Right lung (tissue), 5 donors: ENCODE data around the gene NRN1L. TPM values are rescaled to one million over a fixed set of nuclear protein-coding genes. Genes with fewer than 3 reads are reported as not detected.

Source experiments
- DNase-seq, 2 donors: peaks; one replicate each; pipeline ENCODE4 v3.0.0-alpha.2; 2013
- polyA plus RNA-seq, 5 donors: library from polyadenylated mRNA; unstranded; fragments of 120-200 nt; gene quantifications; one replicate each; pipeline versions ENCODE4 v1.2.1 to v1.2.3, GENCODE V29; 2013; ENCODE audit warnings: inconsistent platforms in 1 of 5, low replicate concordance in 1 of 5; ENCODE audit not compliant: insufficient read length in 5 of 5, insufficient read depth in 1 of 5

Gene NRN1L
- polyA plus RNA-seq, 5 donors = 0.60 to 3.5 (median 2.2) TPM

DNA sequence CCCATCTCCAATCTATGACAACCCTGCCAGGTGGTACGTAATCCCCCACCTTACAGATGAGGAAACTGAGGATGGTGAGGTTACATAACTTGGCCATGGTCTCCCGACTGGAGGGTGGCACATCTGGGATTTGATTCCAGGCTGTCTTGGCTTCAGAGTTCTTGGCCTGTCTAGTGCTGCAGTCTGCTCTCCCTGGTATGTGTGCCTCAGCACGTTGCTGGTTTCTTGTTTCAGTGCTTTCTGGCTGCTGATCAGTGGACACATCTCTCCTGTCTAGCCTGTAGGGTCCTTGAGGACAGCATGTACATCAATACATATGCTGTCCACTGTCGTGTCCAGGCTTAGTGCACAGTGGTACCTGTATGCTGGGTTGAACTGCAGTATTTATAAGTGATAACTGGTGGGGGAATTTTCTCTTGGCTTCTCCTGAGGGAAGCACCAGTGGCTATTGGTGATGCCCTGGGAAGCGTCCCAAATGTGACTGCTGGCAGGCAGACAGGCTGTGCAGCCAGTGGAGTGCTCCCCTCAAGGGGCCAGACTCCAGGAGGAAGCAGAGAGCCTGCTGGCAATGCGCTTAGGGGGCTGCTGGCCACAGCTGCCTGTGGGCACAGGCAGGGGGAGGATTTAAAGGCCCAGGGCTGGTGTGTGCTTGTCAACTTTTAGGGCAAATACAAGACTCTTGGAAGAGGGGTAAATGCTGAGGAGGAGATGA, 32.6 kb downstream of the NRN1L start:
- DNase-seq = no peak

DNA sequence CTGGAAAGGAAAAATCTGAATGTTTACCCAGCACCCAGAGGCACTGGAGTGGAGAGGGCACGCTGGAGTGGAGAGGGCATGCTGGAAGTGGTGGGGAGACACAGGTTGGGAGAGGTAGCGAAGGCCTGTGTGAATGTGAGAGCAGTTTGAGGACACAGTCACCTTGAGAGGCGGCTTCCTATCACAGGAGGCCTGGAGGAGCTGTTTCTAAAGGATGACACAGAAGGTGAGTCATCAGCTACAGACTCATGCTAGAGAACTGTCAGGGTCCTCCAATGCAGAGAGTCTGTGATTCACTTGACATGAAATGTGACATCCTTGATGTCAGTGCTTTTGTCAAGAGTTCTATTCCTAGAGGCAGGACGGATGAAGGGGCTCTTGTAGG, 33.2 kb downstream of the NRN1L start:
- no peak for DNase-seq

DNA sequence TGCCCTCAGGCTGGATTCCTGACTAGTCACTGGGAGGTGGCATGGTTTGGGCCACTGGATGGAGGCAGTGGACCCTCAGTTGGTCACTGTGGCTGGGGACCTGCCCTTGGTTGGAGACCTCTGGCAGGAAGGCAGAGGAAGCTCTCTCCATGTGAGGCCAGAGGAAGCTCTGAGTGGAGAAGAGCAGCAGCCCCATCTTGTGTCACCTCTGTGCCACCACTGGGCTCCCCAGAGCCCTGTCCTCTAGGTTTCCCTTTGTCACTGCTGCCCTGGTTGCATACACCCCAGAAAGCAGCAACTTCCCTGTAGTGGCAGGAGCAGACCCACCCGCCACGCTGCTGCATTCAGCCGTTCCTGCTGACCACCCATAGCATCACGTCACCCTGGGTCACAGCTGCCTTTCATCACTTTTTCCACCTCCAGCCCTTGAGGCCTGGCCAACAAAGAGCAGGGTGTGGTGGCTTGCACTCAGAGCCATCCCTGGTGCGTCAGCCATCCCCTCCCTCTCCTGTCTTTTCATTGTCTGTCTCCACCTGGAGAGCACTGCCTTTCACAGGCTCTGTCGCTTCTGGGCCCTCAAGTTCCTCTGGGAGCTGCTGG, 35.0 kb downstream of the NRN1L start:
- no peak for DNase-seq

DNA sequence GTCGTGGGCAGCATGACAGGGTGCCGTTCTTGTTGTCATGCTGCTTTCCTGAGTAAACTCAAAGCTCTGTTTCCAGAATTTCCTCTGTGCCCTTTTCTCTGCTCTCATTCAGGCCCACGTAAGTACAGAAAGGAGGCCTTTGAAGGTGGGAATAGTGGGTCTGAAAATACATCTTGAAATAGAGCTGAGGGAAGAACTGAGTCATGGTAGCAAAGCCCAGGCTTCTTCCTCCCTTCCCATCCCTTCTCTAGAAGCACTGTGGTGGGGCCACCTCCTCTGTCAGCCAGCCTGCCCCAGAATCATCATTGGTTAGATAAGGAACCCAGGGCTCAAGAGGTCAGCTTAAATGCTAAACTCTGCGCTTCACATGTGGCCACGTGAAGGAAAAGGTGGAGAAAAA, 37.5 kb downstream of the NRN1L start:
- DNase-seq = no peak

DNA sequence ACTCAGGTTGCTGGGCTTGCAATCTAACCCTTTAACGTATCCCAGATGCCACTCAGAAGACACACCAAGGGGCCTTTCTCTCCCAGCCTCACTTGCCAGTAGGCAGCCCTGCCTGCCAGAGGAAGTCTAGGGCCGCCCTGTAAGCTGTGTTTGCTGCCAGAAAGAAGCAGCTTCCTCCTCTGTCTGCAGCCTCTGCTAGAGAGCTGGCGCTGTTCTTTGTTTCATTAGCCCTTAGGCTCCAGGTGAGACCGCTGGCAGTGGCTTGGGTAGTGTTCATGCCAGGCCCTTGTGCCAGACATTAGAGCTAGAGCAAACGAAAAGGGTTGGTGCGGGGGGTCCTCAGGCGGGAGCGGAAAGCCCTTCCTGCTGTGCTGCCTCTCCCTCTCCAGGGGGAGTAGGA, 38.1 kb downstream of the NRN1L start:
- no peak for DNase-seq

DNA sequence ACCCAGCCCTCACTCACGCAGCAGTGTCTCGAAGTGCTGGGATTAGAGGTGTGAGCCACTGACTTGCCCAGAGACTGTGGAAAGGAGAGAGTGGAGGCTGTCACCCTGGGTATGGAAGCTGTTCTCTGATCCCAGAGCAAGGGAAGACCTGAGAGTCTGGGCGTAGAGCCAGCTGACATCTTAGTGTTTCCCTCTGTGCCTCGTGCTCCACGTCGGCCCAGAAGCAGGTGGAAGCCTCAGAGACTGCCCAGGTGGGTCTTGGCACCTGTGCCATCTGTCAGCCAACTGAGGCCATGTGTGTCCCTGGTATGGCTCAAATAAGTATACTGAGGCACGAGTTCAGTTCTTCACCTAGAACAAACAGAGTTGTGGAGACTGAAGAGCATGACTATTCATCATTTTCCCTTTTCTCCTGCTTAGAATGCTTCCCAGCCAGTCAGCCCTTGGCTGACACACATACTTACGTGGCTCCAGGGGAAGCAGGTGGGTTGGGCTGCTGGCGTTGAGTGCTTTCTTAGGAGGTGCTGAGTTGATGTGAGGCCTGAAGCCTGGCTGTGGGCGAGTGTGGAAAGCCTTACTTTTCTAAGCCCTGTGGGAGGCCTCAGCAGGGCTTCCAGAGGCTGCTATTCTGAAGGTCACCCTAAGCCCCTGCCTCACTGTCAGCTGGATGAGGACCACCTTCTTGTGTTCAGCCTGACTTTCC, 38.9 kb downstream of the NRN1L start:
- no peak for DNase-seq

DNA sequence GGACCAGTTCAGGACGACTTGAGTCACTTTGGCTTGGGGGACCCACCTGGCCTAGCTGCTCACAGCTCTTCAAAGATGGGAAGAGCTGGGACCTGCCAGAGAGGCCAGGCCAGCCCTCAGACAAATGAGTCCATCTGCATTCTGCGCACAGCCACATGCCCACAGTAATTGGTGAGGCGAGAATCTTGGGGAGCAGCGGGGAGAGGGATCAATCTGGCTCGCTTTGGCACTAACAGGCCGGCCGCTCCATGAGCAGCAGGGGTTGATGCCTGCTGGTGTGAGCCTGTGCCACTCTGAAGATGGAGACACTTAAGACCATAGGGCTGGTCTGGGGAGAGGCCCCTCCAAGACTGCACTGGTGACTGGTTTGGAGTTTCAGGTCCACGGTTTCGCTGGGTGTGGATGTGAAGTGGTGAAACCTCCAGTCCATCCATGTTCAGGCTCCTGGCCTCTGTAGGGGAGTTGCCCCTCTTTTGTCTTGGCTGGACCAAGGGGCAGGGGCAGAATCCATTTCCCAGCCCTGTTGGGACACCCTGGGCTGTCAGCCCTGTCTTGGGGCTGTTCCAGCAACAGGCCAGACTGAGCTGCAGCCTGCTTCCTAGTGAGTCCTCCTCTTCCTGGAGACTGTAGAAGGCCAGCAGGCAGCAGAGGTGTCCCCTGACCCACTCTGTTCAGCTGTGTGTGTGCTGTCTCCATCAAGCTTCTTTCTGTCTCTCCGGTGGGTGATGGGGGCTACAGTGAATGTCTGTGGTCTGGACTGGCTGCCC, 39.6 kb downstream of the NRN1L start:
- DNase-seq = no peak

DNA sequence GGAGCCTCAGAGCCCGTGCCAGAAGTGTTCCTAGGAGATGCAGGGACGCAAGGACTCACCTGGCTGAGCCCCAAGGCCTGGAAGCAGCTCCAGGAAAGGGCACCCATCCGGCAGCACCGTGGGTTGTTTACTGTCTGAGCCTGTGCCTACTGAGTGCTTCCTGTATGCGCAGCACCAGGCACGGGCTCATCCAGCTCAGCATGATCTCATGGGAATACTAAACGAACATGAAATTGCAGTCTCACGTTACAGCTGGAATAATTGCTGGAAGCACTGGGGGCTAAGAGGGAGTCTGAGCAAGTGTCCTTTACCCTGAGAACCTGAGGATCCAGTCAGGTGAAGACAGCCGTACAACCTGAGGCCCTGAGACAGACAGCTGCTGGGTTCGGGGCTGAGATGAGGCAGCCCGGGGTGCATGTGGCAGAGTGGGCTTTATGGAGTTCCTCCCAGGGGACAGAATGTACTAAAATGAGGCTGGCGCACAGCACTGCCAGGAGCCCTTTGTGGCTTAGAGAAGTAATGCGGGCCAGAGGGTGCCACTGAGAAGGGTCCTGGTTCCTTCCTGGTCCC, 41.6 kb downstream of the NRN1L start:
- no peak for DNase-seq

DNA sequence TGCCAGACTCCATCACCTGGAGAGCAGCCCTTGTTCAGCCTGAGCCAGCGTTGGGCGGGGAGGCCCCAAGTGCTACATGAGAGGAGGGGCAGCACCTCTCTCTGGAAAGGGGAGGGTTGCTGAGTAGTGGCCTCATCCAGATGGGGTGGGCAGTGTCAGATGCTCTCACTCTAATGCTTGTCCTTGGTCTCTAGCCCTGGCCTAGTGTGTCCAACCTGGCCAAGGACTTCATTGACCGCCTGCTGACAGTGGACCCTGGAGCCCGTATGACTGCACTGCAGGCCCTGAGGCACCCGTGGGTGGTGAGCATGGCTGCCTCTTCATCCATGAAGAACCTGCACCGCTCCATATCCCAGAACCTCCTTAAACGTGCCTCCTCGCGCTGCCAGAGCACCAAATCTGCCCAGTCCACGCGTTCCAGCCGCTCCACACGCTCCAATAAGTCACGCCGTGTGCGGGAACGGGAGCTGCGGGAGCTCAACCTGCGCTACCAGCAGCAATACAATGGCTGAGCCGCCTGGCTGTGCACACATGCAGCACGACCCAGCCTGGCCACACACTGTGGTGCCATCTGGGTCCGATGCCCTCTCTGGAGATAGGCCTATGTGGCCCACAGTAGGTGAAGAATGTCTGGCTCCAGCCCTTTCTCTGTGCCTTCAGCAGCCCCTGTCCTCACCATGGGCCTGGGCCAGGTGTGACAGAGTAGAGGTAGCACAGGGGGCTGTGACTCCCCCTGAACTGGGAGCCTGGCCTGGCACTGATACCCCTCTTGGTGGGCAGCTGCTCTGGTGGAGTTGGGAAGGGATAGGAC, 42.7 kb downstream of the NRN1L start:
- no peak for DNase-seq

DNA sequence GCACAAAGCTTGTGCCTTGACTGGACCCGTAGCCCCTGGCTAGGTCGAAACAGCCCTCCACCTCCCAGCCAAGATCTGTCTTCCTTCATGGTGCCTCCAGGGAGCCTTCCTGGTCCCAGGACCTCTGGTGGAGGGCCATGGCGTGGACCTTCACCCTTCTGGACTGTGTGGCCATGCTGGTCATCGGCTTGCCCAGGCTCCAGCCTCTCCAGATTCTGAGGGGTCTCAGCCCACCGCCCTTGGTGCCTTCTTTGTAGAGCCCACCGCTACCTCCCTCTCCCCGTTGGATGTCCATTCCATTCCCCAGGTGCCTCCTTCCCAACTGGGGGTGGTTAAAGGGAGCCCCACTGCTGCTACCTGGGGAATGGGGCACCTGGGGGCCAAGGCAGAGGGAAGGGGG, 43.5 kb downstream of the NRN1L start:
- DNase-seq = no peak

DNA sequence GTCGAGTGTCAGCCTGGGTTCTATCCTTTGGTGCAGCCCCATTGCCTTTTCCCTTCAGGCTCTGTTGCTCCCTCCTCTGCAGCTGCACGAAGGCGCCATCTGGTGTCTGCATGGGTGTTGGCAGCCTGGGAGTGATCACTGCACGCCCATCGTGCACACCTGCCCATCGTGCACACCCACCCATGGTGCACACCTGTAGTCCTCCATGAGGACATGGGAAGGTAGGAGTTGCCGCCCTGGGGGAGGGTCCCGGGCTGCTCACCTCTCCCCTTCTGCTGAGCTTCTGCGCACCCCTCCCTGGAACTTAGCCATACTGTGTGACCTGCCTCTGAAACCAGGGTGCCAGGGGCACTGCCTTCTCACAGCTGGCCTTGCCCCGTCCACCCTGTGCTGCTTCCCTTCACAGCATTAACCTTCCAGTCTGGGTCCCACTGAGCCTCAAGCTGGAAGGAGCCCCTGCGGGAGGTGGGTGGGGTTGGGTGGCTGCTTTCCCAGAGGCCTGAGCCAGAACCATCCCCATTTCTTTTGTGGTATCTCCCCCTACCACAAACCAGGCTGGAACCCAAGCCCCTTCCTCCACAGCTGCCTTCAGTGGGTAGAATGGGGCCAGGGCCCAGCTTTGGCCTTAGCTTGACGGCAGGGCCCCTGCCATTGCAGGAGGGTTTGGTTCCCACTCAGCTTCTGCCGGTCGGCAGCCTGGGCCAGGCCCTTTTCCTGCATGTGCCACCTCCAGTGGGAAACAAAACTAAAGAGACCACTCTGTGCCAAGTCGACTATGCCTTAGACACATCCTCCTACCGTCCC, 44.1 kb downstream of the NRN1L start:
- no peak for DNase-seq

DNA sequence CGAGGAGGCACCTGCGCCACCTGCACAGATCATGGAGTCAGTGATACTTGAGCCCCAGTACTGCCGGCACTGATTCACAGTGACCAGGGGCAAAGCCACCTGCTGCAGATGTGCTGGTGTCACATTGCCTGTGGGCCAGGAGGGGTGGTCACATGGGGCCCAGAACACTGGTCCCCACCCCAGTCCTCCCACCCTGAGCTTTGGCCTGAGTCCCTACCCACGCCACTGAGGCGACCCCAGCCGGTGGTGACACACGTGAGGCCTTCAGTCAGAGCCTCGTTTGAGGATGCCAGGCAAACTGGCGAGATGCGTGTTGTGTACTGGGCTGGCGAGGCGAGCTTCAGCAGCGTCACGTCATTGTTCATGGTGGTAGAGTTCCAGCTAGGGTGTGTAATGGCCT, 45.5 kb downstream of the NRN1L start:
- DNase-seq = no peak

DNA sequence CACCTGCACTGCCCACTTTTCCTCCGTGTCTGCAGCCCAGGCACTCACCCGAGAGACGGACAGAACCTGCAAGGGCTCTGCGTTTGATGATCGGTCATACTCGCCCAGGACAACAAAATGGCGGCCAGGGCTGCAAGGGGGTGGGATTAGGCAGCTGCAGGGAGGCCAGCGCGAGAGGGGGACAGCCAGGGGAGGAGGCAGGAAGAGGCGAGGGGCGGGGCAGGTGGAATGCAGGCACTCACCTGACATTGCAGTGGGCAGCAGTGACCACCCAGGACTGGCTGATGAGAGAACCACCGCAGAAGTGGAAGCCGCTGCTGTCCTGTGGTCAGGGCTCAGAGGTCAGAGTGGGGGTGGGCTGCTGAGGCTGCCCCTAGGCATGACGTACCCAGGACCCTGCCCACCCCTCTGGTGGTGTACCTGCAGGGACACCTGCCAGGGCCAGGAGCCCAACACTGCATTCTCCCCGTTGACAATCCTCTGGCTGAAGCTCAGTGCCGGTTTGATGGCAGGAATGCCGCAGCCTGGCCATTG, 46.1 kb downstream of the NRN1L start:
- no peak for DNase-seq

DNA sequence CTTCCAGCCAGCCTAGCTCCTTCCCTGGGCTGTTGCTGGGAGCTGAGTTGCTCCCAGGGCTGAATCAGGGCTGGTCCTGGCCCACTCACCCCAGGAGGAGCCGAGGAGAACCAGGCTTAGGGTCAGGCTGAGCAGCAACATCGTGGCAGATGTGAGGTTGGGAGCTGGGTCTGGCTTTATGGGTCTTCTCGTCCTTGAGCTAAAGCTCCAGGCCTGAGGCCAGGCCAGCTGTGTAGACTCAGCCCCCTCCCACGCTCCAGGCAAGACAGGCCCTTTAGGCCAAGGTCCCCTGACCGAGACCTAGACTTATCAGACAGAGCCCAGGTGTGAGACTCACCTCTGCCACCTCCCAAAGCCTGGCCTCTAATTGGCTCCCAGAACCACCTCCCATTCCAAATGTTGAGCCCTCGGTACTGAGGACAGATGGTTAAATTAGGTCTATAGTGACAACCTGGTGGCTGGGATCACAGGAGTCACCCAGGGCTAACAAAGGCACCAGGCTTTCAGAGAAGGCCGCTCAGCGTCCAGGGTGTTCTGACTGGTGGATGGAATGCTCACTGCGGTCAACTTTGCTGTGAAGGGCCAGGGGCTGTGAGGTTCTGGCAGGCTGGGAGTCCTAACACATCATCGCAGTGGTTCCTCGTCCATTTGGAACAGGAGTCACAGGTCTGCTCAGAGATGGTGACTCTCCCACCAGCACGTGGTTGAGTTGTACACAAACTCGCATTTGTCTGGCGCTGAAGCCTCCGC, 47.2 kb downstream of the NRN1L start, which contains the start of gene CTRL:
CTRL (minus strand) TSS at position 151 of the 750 bp plus-strand sequence; CDS start at position 141, 10 bp downstream.
- DNase-seq = no peak

DNA sequence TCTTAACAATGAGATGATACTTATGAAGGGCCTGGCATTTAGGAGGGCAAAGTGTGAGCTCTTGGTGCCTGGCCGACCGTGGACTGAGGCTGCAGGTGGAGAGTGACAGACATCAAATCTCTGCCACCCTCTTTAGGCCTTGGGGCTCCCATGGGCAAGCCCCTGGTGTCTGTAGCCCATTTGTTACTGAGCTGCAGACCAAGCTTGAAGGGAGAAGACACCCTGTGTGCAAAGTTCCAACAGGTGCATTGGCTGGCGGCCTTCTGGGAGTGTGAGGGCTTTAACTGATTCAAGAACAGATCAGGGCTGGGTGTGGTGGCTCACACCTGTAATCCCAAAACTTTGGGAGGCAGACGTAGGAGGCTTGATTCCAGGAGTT, 47.8 kb downstream of the NRN1L start:
- DNase-seq = no peak

DNA sequence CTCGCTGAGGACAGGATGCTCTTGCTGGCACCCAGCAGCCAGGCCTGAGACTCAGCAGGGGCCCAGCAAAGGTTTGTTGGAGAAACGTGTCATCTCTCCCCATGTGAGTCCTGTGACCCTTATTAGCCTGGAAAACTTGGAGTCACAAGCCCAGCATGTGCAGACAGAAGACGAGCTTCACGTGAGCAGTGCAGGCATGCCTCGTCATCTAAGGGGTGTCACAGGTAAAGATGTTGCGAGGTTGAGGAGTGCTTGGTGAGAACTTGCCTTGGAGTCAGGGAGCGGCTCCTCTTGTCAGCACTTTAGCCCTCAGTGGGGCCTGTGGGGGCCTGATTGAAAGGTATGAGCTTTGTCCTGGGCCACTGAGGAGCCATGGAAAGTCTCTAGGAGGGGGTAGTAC, 49.1 kb downstream of the NRN1L start:
- no peak for DNase-seq

DNA sequence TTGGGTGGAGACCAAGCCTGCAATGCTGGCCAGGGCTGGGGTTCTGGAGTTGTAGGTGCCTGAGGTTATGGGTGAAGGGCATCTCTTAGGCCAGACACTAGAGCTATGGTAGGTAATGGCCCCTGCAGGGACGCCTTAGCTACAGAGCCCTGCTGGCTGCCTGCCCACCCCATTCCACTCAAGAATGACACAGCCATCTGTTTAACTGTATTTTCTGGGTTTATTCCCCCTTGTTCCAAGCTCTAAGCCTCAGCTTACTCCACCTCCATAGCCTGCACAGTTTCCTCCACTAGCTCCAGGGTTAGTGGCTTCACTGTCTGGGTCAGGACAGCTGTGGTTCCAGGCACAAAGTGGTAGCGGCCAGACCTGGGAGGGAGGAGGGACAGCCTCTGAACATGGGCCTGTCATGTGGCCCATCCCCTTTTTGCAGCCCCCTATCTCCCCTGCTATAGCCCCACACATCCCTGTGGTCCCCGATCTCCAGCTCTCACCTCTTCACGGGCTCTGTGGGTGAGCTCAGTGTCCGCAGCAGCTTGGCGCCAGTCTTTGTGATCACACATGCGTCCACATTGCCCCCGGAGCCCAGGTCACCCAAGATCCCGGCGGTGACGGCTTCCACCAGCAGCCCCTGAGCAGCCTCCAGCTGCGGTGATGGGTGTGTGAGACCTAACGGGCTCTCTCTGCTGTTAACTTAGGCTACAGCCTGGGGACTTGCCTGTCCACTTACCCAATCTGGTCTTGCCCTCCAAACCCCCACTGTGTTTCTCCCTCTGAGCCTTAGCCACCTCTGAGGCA, 49.8 kb downstream of the NRN1L start:
- DNase-seq = no peak

DNA sequence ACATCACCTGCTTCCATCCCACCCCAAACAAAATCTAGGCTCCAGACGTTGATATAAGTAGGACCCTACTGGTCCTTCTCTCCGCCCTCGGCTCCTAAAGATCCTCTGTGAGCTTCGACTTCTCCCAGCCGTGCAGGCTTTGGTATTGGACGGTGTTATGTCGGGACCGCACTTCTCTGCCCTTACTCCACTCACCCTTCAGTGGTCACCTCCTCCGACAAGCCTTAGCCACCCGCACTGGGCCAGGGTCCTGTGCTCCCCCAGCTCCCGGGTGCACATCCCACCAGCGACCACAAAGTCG, 50.4 kb downstream of the NRN1L start:
- no peak for DNase-seq
